Tibial artery (tissue), 4 donors: ENCODE measurements around the gene KNL1.
"Not testable (repeated sequence)": the region's sequence is repeated elsewhere in the genome, so short reads cannot be mapped to it uniquely, and the experiment has no call there.

Experiments
- DNase-seq, 2 donors: peaks; one replicate each; pipeline ENCODE4 v3.0.0-alpha.2; 2019
- H3K27ac ChIP-seq, 2 donors: fragments of 200-600 bp; sonication (generic) in 1 of 2; 1 replicate in 1 of 2; 2 replicates in 1 of 2; pipeline ENCODE4 v1.5.1; 2018 to 2019; ENCODE audit warnings: mild to moderate bottlenecking in 1 of 2
- H3K27me3 ChIP-seq, 2 donors: fragments of 200-600 bp; sonication (generic) in 1 of 2; one replicate each; pipeline versions ENCODE4 v1.5.1 to v1.6.0; 2016 to 2019
- H3K36me3 ChIP-seq, 3 donors: fragments of 200-600 bp; sonication (generic) in 2 of 3; one replicate each; pipeline ENCODE4 v1.5.1; 2016 to 2019; ENCODE audit warnings: mild to moderate bottlenecking in 2 of 3
- H3K4me1 ChIP-seq, 4 donors: fragments of 200-600 bp; sonication (generic) in 2 of 4; 1 replicate in 3 of 4; 2 replicates in 1 of 4; pipeline ENCODE4 v1.5.1; 2016 to 2019
- H3K4me3 ChIP-seq, 2 donors: fragments of 200-600 bp; sonication (generic) in 1 of 2; 1 replicate in 1 of 2; 2 replicates in 1 of 2; pipeline ENCODE4 v1.5.1; 2018 to 2019; ENCODE audit warnings: mild to moderate bottlenecking in 2 of 2
- H3K9me3 ChIP-seq, 3 donors: fragments of 200-600 bp; sonication (generic) in 1 of 3; one replicate each; pipeline ENCODE4 v1.5.1; 2016 to 2019
- CTCF ChIP-seq, 2 experiments: fragments of 200-600 bp in 1 of 2; fragments of 450-650 bp in 1 of 2; IDR thresholded peaks; one replicate each; pipeline ENCODE4 v1.5.1; 2017 to 2019; ENCODE audit warnings: antibody characterized with exemption in 2 of 2, mild to moderate bottlenecking in 1 of 2, moderate library complexity in 1 of 2
- intact Hi-C: fragments of 100-400 bp; cut with DNase I; formaldehyde crosslinking; loops from one replicate; pipeline ENCODE4 v1.15.0; 2023; ENCODE audit warnings: low total_unique reads

Gene KNL1

DNA sequence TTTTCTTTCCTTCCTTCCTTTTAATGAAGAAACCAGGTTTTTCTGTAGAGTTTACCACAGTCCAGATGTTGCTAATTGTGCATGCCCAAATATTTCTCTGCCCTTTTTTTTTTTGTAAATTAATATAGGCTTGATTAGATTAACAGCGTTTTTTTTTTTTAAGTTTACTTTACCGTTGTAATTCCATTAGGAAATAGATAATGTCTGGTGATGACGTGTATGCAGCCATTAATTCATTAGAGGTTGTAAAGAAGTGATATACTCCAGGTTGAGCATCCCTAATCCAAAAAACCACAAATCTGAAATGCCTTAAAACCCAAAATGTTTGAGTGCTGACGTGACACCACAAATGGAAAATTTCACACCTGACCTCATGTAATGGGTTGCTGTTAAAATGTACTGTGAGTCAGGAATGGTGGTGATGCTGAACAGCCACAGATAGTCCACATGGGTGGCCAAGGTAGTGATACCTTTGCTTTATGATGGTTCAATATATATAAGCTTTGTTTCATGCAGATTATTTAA, 43.2 kb downstream of the KNL1 start:
- H3K4me3 ChIP-seq = no peak overlapping the region
- H3K4me1 ChIP-seq = no peaks in the 10 kb centered on the region
- intact Hi-C loops = no loop called here
- DNase-seq = no peak
- no peaks in the 10 kb centered on the region for H3K27me3 ChIP-seq
- H3K36me3 ChIP-seq = no peaks in the 10 kb centered on the region
- no peaks in the 10 kb centered on the region for H3K9me3 ChIP-seq
- no peak overlapping the region for H3K27ac ChIP-seq
- TF ChIP-seq CTCF (IDR thresholded peaks at IDR 0.05) = no peak

GRCh38 chr15:40639677-40640076, 45.6 kb downstream of the KNL1 start:
- intact Hi-C loops = no loop called here
- Histone ChIP-seq H3K27me3 (no peaks in the 10 kb centered on the region), H3K9me3 (no peaks in the 10 kb centered on the region), H3K36me3 (no peaks in the 10 kb centered on the region), H3K4me1 (no peaks in the 10 kb centered on the region), H3K4me3 (no peak overlapping the region), H3K27ac (no peak overlapping the region)
- TF ChIP-seq CTCF (IDR thresholded peaks at IDR 0.05) = no peak
- DNase-seq = no peak

GRCh38 chr15:40647523-40647922, 53.5 kb downstream of the KNL1 start:
- DNase-seq = no peak
- intact Hi-C loops = no loop called here
- Histone ChIP-seq H3K36me3 (no peaks in the 10 kb centered on the region), H3K4me3 (no peak overlapping the region), H3K27me3 (no peaks in the 10 kb centered on the region), H3K9me3 (no peaks in the 10 kb centered on the region), H3K4me1 (no peaks in the 10 kb centered on the region), H3K27ac (no peak overlapping the region)
- TF ChIP-seq CTCF (IDR thresholded peaks at IDR 0.05) = no peak

DNA sequence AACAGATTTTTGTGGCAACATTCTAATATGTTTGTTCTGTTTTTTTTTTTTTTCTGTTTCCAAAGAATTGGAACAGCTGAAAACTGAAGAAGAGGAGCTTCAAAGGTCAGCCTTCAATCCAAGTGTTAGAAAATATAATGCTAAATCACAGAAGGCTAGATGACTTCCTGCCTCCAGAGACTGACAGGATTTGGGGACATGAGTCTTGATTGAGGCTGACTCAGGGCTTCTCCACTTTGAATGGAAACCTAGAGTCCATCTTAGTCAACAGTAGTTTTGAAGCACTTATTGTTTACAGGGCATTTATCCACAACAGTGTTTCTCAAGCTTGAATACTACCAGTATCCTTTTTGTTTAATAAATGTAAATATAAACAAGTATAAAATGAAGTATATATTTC, 56.4 kb downstream of the KNL1 start:
- Histone ChIP-seq H3K27ac (no peak overlapping the region), H3K4me3 (no peak overlapping the region), H3K4me1 (no peaks in the 10 kb centered on the region), H3K27me3 (no peaks in the 10 kb centered on the region), H3K36me3 (no peaks in the 10 kb centered on the region), H3K9me3 (no peaks in the 10 kb centered on the region)
- TF ChIP-seq CTCF (IDR thresholded peaks at IDR 0.05) = no peak
- intact Hi-C loops = no loop called here
- DNase-seq = no peak

GRCh38 chr15:40660686-40661085, 66.6 kb downstream of the KNL1 start:
- H3K4me1 ChIP-seq = no peaks in the 10 kb centered on the region
- no peak for DNase-seq
- no peaks in the 10 kb centered on the region for H3K36me3 ChIP-seq
- H3K9me3 ChIP-seq = no peaks in the 10 kb centered on the region
- intact Hi-C loops = no loop called here
- H3K27me3 ChIP-seq = no peaks in the 10 kb centered on the region
- TF ChIP-seq CTCF (IDR thresholded peaks at IDR 0.05) = no peak
- no peak overlapping the region for H3K27ac ChIP-seq
- H3K4me3 ChIP-seq = no peak overlapping the region

GRCh38 chr15:40664909-40665308, 70.9 kb downstream of the KNL1 start:
- Histone ChIP-seq H3K4me1 (no peaks in the 10 kb centered on the region), H3K4me3 (no peak overlapping the region), H3K36me3 (no peaks in the 10 kb centered on the region), H3K9me3 (no peaks in the 10 kb centered on the region), H3K27me3 (no peaks in the 10 kb centered on the region), H3K27ac (no peak overlapping the region)
- intact Hi-C loops = no loop called here
- DNase-seq = no peak
- TF ChIP-seq CTCF (IDR thresholded peaks at IDR 0.05) = no peak

DNA sequence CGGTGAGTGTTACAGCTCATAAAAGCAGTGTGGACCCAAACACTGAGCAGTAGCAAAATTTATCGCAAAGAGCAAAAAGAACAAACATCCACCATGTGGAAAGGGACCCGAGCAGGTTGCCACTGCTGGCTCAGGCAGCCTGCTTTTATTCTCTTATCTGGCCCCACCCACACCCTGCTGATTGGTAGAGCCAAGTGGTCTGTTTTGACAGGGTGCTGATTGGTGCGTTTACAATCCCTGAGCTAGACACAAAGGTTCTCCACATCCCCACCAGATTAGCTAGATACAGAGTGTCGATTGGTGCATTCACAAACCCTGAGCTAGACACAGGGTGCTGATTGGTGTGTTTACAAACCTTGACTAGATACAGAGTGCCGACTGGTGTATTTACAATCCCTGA, 82.2 kb downstream of the KNL1 start:
- H3K27me3 ChIP-seq, H3K4me1 ChIP-seq, H3K9me3 ChIP-seq, H3K36me3 ChIP-seq, H3K4me3 ChIP-seq, DNase-seq, intact Hi-C loops, H3K27ac ChIP-seq: not testable (repeated sequence)

- H3K27me3 ChIP-seq, DNase-seq, intact Hi-C loops: not testable (repeated sequence)
These were observed 82.9 kb downstream of the KNL1 start for GRCh38 chr15:40676906-40677305.

More at GRCh38 chr15:40676906-40677305, 82.9 kb downstream of the KNL1 start:
- H3K4me1 ChIP-seq, H3K36me3 ChIP-seq, H3K9me3 ChIP-seq, H3K27ac ChIP-seq, H3K4me3 ChIP-seq: not testable (repeated sequence)
